Activated naive CD8-positive, alpha-beta T cell treated with anti-CD3 and anti-CD28 coated beads, Interleukin-2, amount 50 U/mL, for 16 hours (primary cell): ENCODE measurements around the gene PLEKHM3.

Experiments
- DNase-seq: peaks from one replicate; pipeline ENCODE4 v3.0.0-alpha.2; 2020; ENCODE audit warnings: low read depth, low spot score

Gene PLEKHM3

DNA sequence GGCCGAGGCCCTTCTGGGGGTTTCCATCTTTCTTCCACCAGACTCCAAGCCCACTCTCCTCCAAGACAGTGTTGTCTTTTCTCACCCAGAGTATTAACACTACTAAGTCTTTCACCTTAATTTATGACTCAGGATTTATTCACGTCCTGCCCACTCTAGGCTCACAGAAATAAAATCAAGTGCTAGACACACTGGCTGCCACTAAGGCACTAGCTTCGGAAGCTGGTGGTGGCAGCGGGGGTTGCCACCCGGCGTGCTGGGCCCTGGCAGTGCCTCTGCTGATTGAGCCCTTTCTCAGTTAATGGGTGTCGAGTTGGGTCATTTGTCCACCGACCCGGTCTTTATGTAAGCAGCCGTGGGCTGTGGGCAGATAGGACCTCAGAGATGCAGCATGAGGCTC lies 162.0 kb downstream of the PLEKHM3 start:
- DNase-seq, result no peak

DNA sequence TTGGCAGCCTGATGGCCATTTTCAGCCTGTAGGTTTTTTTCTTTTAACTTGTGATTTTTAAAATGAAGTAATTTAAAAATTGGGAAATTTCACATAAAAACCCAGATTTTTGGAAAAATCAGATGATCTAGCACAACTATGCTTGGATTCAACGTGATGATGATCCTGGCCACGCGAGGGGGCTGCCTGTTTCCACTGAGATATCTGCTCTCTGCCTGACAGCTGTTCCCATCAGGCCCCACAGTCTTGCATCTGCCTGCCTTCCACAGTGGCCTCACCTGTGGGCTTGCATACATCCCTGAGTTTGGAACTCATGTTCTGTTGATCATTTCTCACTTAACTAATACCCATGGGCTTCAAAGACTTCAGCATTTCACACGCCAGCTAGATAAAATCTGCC lies 163.5 kb downstream of the PLEKHM3 start:
- no peak for DNase-seq

DNA sequence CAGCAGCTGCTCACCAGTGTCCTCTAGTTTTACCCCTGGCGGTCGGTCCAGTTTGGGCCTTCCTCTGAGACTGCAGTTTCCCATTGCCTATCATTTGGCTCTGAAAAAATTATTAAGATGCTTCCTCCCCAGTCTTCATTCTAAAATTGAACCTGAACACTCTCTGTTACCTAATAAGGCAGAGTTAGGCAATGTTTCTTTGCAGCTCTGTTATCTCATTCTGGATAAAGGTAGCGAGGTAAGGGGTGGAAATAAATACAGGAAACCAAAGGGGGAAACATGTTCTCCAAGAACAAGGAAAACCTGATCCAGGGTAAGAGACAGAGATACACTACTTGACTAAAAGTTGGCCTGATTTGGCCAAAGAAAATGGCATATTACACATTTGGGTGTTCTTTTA lies 164.6 kb downstream of the PLEKHM3 start:
- no peak for DNase-seq

DNA sequence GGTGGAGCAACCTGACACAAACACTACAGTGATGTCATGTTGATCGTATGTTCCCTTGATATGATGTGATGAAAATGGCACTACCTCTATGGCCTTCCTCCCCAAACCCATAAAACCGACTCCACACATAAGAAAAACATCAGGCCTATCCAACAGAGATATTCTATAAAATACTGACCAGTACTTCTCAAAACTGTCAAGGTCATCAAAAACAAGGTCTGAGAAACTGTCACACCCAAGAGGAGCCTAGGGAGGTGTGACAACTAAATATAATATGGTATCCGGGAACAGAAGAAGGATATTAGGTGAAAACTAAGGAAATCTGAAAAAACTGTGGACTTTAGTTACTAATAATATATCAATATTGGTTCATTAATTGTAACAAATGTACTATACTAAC lies 169.7 kb downstream of the PLEKHM3 start:
- DNase-seq, result no peak

DNA sequence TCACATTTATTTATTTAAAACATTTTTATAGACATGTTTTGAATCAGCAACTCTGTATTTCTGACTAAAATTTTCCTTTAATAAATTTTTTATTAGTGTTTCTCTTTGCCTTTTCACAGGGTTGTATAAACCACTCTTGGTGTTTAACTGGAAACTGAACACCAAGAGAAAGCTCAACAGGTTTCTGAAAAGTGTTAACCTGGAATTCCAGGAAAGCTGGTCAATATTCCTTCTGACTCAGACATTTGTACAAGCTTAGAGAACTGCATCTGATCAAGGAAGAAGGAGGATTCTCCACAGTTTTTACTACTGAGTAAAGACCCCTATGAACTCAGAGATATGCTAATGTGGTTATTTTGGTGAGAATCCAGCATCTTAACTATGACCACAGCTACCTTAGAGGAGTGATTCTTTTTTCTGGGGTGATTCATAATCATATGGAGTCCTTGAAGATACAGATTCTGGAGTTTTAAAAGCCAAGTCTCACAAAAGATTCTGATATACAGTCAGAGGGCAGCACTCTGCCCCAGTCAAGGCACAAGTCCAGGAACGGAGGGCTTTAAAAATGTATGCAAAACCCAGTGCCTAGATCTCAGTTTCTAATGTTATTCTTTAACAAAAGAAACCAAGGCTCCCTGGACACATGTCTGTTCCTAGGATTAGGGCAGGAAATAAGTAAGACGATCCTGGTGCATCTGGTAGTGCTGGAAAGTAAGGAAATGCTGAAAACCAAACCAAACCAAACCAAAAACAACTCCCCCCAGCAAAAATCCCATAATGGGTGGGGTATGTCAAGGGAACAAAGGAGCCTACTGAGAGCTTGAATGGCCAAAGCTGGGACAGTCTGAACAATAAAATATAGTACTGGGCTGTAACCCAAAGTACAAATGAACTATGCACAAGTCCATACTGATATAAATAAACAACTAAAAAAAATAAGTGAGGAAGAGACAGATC lies 170.6 kb downstream of the PLEKHM3 start:
- no peak for DNase-seq

DNA sequence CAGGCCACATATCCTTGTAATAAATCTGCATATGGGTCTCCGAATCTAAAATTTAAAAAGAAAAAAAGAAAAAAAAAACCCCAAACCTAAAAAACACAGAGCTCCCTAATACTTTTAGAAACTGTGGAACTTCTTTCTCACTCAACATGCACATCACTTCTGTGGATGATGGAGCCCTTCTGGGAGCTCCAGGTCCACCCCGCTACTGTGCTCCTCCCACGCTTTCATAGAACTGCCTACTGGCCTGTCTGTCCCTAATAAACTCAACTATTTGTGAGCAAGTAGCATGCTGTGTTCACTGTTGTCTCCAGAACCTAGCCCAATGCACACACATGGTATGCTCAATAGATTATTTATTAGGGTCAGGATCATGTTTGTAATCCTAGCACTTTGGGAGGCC lies 172.5 kb downstream of the PLEKHM3 start:
- DNase-seq, result no peak

DNA sequence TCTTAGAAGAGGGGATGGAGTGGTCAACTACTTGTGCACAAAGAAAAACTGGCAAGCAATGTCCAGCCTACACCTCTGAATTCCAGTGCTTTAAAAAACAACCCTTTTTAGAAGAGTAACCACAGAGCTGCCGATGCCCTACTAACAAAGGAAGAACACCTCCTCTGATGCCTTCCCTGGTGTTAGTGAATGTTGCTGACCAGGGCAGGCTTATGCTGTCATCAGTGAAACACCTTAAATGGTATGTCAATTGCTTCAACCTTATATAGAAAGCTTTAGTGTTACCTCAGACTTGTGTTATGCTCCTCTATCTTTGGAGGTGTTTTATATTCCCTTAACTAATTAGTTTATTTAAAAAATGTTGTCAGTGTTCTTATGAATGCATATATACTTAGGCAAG lies 175.9 kb downstream of the PLEKHM3 start:
- DNase-seq, result no peak

DNA sequence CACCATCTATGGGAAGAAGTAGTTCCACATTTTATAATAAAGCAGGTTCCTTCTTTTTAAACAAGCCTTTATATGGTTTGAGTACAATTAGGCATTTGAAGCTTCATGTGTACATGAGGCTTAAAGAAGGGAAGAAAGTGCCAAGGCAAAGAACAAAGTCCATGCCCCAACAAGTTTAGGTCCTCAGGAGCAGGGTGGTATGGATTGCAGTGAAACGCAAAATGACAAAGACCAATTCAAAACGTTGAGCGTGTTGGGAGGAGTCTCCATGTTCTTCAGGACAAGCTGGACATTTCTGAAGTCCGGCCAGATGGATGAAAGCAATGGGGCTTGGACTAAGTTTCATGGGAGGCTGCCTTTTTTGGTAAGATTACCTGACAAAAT lies 176.8 kb downstream of the PLEKHM3 start:
- no peak for DNase-seq

DNA sequence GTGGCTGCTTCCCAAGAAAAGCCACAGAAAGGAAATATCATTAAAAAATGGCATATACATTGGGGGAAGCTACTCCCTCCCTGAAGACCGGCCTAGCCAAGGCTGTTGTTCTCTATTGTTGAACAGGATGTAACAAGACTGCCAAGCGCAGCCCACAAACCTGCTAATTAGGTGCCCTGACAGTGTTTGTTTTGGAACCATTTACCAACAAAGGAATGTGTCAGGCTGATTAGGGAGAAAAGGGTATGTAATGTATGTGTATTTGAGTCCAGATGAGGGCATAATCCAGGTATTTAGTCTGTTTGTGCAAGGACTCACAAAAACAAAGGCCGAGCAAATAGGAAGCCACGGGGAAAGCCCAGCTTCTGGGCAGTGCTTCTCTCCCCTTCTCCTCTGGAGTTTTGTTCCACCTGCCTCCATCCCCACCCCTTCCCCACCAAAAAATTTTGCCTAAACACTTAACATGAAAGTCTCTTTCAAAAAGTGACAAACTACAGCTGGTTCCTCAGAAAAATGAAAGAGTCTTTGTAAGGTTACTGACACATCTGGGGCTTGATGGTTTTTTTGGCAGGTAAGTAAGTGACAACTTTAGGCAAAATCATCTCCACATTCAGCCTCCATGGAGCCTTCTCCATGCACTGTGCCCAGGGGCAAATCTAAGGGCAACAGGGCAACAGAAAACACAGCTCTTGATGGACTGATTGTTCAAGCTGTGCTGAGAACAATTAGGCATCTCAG lies 177.4 kb downstream of the PLEKHM3 start:
- DNase-seq, result no peak

DNA sequence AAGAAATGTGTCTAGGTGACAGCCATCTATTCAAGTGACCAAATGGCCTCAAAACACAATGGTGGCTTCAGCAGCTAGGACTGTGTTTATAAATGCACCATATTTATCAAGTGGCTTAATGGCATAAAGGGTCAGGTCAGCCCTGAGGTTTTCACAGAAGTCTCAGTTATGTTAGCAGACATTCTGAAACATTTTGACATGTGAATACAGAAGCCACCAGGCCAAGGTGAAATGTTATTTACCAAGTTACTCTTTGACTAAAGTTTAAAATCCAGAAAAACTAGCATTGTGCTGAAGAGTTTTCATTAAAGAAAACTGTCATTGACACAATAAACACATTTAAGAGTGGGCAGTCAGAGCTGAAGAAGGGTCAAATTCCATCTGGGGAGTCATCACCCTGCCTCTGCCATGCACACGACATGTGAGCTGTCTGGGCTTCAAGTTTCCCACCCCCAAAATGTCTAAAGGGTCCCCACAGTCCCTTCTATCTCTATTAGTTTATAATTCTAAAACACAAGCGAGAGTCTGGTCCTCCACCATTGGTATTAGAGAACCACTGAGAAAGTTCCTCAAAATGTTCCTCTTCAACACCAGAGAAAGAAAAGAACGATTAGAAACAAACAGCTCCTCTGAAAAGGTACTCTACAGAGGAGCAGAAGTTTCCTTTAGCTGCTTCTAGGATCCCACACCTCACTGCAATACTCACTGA lies 178.1 kb downstream of the PLEKHM3 start:
- DNase-seq, result no peak

DNA sequence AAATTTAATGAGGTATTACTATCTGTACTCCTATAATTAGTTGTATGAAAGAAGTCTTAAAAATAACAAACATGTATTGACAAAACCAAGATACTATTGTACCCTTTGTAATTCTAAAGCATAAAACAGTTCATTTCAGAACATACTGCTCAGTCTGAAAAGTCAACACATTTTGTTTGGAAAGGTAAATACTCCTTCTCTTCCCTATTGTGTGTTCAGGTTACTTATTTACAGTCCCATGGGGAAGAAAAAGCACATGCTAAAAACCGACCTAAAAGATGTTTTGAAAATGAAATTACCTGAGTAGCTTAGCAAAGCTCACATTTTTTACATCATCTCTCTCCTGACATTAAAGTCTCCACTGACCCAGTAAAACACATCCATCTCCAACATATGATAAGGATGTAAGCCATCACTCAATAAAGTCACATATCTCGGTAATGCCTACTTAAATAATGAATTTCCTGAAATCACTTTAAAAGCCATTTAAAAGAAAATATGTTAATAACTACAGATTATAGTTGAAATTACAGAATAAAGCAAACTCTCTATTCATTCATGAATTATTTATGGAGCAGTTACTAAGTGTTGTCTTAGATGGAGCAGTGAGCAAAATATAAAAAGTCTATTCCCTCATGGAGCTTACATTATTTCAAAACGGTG lies 180.0 kb downstream of the PLEKHM3 start:
- no peak for DNase-seq

DNA sequence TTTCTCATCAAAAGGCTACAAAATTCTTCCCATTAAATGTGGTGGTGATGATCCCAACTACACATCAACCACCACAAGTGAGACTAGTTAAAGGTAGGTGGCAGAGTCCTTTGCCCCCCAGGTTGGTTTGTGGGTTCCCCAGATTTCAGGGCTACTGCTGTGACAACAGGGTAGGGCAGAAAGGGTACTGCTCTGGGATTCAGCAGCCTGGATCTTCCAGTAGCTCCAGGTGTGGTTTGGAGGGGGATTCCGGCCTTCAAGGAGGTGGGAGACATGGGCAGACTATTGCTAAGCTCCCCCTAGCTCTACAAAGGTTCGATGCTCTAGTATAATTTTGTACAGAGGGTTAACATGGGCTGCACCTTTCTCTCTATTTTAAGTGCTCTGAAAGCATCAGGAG lies 180.7 kb downstream of the PLEKHM3 start:
- DNase-seq, result no peak

DNA sequence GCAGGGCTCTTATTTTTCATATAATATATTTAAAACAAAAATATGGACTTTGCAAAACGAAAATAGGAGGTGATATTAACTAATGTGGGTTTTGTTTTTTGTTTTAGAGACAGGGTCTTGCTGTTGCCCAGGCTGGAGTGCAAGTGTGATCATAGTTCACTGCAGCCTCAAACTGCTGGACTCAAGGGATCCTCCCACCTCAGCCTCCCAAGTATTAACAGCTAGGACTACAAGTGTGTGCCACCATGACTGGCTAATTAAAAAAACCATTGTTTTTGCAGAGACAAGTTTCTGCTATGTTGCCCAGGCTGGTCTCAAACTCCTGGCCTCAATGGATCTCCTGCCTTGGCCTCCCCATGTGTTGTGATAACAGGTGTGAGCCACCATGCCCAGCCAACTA lies 185.2 kb downstream of the PLEKHM3 start:
- DNase-seq, result no peak

DNA sequence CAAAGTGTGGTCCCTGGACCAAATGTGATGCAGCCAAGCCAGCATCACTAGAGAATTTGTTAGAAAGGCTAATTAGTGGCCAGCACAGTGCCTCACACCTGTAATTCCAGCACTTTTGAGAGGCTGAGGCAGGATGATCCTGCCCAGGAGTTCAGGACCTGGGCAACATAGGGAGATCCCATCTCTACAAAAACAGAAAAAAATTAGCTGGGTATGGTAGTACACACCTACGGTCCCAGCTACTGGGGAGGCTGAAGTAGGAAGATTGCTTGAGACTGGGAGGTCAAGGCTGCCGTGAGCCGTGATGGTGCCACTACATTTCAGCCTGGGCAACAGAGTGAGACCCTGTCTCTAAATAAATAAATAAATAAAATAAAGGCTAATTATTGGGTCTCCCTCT lies 185.8 kb downstream of the PLEKHM3 start:
- no peak for DNase-seq

DNA sequence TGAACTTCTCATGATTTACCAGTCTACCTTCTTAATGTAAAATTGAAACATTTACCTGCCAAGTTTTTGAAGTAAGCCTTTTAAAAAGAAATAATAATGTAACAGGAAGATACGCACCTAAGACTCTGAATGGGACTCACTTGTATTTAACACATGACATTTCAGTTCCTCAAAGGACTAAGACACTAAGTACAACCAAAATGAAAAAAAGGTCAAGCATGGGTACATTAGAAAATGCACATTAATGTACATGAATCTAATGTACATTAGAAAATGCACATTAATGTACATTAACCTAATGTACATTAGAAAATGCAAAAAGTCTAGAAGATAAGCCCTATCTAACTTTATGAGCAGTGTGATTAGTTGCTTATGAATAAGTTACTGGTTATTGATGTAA lies 186.3 kb downstream of the PLEKHM3 start:
- no peak for DNase-seq

DNA sequence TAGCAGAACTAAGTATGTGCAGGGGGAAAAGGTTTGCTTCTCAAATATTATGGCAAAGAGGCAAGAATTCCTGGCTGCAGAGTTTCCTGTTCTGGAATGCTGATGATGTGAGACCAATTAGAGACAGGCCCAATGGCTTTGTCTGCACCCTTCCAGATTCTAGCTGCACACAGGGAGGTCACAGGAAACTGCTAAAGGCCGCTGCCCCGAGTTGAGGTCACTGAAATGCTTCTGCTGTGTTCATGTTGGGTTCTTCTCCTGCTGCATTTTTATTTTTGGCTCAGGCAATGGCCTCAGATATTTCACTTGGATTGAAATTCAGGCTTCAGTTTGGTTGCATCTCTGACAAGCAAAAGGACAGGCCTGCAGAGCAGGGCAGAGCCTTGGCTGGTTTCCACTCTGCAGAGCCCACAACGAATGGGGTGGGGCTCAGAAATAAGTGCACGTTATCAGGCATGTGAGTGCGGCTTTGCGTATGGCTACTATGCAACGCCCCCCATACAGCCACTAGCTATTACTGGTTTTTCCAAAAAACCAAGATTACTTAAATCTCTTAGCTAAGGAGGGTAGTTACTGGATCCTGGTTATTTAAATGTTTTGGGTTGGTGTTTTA lies 188.7 kb downstream of the PLEKHM3 start:
- DNase-seq, result no peak

DNA sequence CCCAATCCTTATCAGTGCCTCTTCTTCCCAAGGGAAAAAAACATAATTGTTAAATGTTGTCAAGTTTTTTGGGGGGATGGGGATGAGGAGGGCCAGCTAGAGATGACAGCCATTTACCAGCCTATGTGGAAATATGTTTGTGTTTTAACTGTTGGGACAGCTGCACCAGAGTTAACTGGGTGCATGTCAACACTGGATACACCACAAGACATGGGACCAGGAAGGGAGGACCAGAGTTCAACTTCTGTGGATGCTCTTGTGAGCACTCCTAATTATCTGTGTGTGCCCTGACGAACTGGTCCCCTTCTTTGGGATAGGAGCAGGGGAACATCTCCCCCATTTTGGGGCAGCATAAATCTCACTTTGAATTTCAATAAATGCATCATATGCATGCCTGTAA lies 189.5 kb downstream of the PLEKHM3 start:
- DNase-seq, result no peak

DNA sequence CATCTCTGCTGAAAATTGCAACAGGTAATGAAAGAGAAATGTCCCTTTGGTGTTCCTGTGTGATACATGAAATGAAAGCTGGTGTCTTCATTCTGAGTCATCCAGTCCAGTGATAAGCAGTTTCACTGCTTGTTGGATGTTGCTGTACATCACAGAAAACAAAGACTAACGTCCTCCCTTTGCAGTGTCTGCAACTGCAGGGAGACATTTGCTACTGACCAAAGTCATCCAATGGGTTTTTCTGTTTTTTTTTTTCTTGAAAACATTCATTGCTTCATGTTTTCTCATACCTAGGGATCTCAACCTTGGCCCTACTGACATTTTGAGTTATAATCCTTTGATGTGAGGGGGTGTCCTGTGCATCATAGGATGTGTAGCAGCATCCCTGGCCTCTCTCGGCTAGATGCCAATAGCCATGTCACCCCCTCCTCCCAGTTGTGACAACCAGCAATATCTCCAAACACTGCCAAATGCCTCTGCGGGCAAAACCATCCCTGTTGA lies 192.0 kb downstream of the PLEKHM3 start:
- DNase-seq, result no peak

DNA sequence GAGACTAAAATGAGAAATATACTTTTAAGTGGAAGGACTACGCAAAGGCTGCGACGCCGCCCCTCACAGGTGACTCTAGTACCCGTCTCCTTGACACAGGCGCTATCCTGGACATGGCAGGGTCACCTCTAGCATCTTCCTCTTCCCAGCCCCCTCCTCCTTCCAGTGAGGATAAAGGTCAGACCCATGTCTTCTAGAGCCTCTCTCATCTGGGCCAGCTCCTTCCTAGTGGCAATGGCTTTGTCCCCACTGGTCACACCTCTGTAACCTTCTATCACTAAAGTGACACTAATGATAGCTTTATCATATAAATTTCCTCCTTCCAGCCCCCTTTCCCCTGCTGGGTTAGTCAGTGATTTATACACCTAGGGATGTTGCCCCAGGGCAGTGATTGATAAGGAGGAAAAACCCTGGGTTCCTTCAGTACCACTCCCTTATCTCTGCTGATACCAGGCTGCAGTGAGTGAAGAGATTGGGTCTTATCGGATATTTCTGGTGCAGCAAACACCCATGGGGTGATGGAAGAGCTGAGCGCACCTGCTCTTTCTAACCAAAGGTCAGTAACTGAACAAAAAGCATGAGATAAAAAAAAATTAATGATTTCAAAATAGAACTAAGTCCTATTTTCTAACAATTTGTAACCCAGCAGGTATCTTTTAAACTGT lies 193.6 kb downstream of the PLEKHM3 start:
- no peak for DNase-seq

DNA sequence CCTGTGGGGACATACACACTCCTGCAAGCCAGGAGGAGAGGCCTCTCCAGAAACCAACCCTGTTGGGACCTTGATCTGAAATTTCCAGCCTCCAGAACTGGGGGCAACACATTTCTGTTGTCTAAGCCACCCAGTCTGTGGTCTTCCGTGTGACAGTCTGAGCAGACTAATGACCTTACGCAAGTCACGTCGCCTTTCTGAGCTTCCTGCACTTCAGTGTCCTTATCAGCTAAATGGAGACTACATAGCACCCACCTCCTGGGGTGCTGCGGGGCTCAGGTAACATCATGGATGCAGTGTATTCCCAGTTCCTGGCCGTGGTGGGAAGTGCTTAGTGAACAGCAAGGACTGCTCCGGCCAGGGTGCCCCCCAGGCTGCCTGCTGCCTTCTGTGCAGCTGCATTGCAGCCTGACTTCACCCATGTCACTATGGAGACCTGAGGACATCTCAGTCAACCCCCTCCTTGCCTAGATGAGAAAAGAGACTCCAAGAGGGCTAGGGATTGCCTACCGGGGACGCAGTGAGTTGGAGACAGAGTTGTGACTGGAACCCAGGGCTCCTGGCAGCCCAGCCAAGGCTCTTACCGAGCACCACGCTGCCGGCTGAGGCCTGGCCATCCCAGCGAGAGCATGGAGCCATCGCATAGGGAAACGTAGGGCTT lies 194.4 kb downstream of the PLEKHM3 start:
- DNase-seq, result no peak
